Head of caudate nucleus (tissue), 42 donors: ENCODE data around the gene CTNNA3.
"Not testable (repeated sequence)": the region's sequence is repeated elsewhere in the genome, so short reads cannot be mapped to it uniquely, and the experiment has no call there.

Experiments
- DNase-seq, 42 donors: peaks; one replicate each; pipeline versions ENCODE4 v3.0.0 to v3.0.0-alpha.2; 2020 to 2021; ENCODE audit warnings: mixed read lengths in 7 of 42
- intact Hi-C: fragments of 100-400 bp; cut with DNase I; formaldehyde crosslinking; loops from one replicate; pipeline ENCODE4 v1.15.0; 2022

CTNNA3 gene

GRCh38 chr10:67222934-67223333, 473.1 kb downstream of the CTNNA3 start:
- intact Hi-C loops: no loop called here
- DNase-seq: no peak

DNA sequence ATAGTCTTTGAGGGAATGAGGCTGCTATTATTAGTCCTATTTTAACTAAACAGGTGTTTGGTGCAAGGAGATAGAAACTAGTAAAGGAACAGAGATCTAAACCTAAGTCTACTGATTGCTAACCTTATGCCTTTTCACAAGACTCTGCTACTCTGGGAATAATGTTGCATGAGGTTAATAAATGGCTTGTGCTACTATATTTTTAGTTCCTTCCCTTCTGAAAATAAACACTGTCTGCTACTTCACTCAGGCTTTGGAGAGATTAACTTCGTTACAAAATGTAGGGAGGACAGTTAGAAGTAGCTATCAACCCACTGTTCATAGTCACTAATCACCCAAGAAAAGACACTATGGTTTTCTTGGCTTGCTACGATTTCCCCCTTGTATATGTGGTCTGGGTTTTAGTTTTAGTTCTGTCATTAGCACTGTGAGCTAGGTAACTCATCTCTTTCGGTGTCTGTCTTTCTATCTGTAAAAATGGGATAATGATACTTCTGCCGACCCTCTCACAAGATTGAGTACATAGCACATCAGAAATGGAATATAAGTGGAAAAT, 474.0 kb downstream of the CTNNA3 start:
- DNase-seq: no peak
- intact Hi-C loops: no loop called here

- DNase-seq: no peak
- intact Hi-C loops: no loop called here
Observed at GRCh38 chr10:67211680-67212079, 484.3 kb downstream of the CTNNA3 start.

GRCh38 chr10:67207923-67208322, 488.1 kb downstream of the CTNNA3 start:
- DNase-seq, intact Hi-C loops: not testable (repeated sequence)

DNA sequence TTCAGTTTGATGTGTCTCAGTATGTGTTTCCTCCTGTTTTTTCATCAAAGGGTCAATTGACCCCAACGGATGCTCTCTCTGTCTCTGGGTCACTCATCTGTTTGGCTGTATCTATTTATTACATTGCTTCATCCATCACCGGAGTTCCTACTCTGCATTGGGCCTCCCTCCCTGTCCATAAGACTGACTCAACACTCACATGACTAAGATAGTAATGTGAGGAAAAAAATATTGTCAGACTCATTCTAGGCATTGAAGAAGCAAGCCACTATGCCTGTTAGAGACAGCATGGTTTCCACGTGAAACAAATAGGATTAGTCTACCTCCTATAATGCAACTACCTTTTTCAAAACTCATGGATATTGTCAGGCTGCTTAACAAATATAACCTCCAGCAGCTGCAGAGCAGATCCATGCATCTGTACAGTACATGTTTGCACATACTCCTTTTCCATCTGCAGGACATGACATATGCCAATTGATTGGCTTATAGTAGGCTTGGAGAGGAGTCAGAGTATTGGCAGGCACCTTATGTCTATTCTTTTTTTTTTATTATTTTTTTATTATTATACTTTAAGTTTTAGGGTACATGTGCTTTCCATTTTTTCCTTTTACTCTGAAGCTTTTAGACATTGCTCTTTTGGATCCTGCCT, 495.0 kb downstream of the CTNNA3 start:
- intact Hi-C loops: no loop called here
- no peak for DNase-seq

GRCh38 chr10:67175354-67175753, 520.6 kb downstream of the CTNNA3 start:
- intact Hi-C loops: no loop called here
- peak in 2 of 42 donors; percentile 6 to 9 for DNase-seq

DNA sequence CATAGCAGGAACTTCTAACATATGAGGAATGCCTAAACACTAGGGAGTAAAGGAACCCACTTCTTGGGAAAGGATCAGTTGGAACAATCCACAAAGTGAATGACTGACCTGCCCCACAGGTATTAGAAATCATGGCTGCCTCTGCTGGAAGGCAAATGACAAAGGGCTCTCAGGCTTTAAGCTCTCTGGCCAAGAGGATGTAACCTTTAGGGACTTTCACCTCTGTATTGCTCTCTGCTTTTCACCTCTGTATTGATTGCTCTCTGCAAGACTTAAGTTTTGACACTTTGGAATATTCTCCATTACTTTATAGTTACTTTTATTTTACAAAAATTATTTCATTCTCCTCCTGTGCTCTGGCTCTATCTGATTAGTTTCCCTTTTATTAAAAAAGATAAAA, 522.2 kb downstream of the CTNNA3 start:
- intact Hi-C loops: no loop called here
- DNase-seq: no peak

DNA sequence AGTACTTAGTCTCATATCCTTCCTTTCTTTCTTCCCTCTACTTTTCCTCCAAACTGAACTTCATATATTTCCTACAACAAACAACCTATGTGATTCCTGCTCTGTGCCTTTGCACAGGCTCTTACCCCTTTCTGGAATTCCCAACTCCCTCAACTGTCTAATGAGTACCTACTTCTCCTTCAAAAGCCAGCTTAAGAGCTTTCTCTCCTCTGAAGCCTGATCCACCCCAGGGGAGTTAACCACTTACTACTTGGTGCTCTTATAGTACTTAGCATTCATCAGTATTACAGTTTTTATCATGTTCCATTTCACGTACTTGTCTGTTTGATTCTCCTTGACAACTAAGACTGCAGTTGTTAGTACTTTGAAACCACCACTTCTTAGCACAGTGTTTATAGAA, 524.0 kb downstream of the CTNNA3 start:
- DNase-seq: no peak
- intact Hi-C loops: no loop called here

DNA sequence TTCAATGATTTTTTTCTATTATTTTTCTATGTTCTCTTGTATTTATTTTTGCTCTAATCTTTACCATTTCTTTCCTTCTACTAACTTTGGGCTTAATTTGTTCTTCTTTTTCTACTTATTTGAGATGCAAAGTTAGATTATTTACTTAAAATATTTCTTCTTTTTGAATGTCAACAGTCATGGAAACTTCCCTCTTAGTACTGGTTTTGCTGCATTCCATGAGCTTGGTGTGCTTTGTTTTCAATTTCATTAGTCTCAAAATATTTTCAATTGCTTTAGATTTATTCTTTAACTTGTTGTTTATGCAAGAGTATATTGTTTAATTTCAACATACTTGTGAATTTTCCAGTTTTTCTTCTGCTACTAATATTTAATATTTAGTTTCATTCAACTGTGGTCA, 539.8 kb downstream of the CTNNA3 start:
- DNase-seq: no peak
- intact Hi-C loops: no loop called here

DNA sequence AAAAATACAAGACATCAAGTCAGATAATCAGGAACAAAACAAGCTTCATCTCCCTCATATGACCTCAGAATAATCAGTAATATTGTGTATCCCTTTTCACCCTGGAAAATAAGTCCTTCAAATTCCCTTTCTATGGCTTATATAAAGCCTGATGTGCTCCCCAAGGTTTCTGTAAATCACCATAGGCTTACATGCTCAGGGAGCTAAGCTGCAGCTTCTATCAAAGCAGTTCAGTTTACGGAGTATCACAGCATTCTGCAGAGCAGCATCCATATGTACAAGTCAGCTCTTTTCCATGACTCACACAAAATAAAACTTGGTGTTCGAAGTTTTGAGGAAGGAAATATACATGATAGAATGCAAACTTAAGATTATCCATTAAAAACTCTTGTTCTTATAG, 544.5 kb downstream of the CTNNA3 start:
- DNase-seq: peak in 1 of 42 donors; percentile 3
- intact Hi-C loops: no loop called here

DNA sequence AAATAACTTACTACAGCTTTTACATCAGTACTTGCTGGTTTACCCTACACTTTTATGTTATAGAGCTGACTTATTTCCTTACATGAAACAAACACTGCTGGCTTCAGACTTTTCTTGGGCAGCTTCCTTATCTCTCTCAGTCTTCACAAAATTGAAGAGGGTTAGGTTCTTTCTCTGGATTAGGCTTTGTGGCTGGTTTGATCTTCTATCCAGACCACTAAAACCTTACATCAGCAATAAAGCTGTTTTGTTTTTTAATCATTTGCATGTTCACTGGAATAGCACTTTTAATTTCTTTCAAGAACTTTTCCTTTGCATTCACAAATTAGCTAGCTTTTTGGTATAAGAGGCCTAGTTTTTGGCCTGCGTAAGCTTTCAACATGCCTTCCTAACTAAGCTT, 551.5 kb downstream of the CTNNA3 start:
- intact Hi-C loops: no loop called here
- DNase-seq: no peak

DNA sequence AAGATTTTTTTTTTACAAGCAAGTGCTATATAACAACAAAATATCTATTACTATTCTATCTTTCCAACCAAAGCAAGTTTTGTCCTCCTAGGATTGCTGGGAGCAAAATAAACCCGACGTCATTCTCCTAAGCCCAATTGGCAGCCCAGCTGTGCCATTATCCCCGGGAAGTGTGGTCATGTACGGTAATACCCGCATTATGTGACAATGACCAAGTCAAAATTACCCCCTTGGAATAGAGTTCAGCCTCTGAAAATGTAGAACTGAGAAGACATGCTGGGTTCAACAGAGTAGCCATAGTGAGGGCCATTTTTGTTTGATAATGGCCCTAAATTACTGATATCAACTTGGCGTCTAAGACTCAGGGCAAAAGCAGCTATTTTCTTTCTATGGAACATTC, 554.7 kb downstream of the CTNNA3 start:
- intact Hi-C loops: no loop called here
- DNase-seq: no peak

DNA sequence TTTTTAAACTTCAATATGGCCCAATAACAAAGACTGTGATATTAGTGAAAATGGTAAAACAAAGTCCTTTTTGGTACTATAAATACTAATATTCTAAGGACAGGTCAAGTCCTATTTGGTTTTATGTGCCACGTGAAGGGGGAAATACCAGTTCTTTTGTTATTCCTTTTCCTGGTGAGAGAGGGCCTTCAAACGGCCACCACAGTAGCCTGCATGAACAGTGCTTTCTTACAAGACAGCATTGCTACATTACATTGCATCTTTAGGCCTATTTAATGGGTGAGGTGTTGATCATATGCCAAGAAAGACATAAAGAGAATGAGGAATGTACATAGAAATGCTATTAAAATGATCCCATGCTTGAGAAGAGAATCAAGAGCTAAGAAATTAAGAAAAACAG, 555.4 kb downstream of the CTNNA3 start:
- intact Hi-C loops: no loop called here

GRCh38 chr10:67127441-67127840, 568.6 kb downstream of the CTNNA3 start:
- intact Hi-C loops: no loop called here
- peak in 1 of 42 donors; percentile 7 for DNase-seq

More for the DNA sequence above, 555.4 kb downstream of the CTNNA3 start:
- no peak for DNase-seq

- intact Hi-C loops: no loop called here
- no peak for DNase-seq
Observed at GRCh38 chr10:67119651-67120050, 576.3 kb downstream of the CTNNA3 start.

DNA sequence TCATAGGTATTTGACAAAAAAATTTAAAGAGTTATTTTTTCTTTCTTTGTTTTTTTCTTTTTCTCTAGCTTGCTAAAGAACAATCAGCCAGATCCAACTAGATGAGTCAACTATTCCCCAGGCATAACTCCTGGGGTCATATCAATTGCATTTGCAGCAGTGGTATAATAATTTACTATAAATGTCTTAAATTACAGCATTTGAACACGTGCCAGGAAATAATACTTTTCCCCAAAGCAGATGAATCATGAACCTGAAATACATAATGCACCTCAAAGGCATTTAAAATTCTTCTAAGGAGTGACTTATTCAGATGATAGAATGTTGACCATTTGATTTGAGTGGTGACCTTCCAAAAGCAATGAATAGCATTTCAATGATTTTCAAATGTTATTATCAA, 580.0 kb downstream of the CTNNA3 start:
- intact Hi-C loops: no loop called here
- DNase-seq: no peak

- no peak for DNase-seq
Observed at GRCh38 chr10:67114945-67115344, 581.0 kb downstream of the CTNNA3 start.

GRCh38 chr10:67112765-67113164, 583.2 kb downstream of the CTNNA3 start:
- intact Hi-C loops: no loop called here
- no peak for DNase-seq

More at GRCh38 chr10:67114945-67115344, 581.0 kb downstream of the CTNNA3 start:
- intact Hi-C loops: no loop called here

- intact Hi-C loops: no loop called here
- DNase-seq: no peak
Observed at GRCh38 chr10:67110286-67110685, 585.7 kb downstream of the CTNNA3 start.

- intact Hi-C loops: no loop called here
- DNase-seq: peak in 1 of 42 donors; percentile 16
Observed at GRCh38 chr10:67107670-67108069, 588.3 kb downstream of the CTNNA3 start.

DNA sequence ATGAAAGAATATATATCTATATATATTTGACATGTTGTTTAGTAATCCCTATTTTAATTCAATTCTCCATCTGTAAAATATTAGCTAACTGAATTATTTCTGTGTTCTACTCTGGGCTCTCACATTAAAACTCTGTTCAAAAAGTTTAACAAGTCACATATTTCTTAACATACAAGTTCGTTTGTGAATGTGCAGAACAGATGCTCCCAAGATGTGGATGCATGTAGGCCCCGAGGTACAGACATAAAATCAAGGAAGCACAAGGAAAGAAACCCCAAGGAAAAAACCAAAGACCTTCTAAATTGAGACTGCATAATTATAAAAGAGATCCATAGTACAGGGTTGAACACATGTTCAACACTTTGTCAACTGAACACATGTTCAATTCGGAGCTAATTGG, 595.0 kb downstream of the CTNNA3 start:
- intact Hi-C loops: no loop called here

More for the DNA sequence above, 595.0 kb downstream of the CTNNA3 start:
- DNase-seq: no peak
